ENCODE data around the gene RDH5.
"Not testable (repeated sequence)": the region's sequence is repeated elsewhere in the genome, so short reads cannot be mapped to it uniquely, and the experiment has no call there.

The RDH5 gene

GRCh38 chr12:55748230-55748993 lies 28.2 kb downstream of the RDH5 start:
- no peak for DNase-seq

- DNase-seq: no peak
Observed at GRCh38 chr12:55755246-55755645, 35.1 kb downstream of the RDH5 start.

- no peak for DNase-seq
Observed at GRCh38 chr12:55757701-55758100, 37.5 kb downstream of the RDH5 start.

- not testable (repeated sequence) for DNase-seq
Observed at GRCh38 chr12:55758575-55758974, 38.4 kb downstream of the RDH5 start.

GRCh38 chr12:55760663-55761062 lies 40.5 kb downstream of the RDH5 start:
- no peak for DNase-seq

GRCh38 chr12:55762646-55763045 lies 42.5 kb downstream of the RDH5 start:
- no peak for DNase-seq

- no peak for DNase-seq
Observed at GRCh38 chr12:55765736-55766290, 45.6 kb downstream of the RDH5 start.

- DNase-seq: no peak
Observed at GRCh38 chr12:55767156-55767555, 47.0 kb downstream of the RDH5 start.

- DNase-seq: no peak
Observed at GRCh38 chr12:55771736-55772135, 51.5 kb downstream of the RDH5 start.
